SK-N-SH (cell line): ENCODE measurements around the gene PCCB.

Source experiments
- ELF1 ChIP-seq: IDR thresholded peaks from 2 replicates; pipeline ENCODE4 v1.4.0; 2012
- EP300 ChIP-seq, 2 experiments: IDR thresholded peaks; 2 replicates each; pipeline versions ENCODE4 v1.4.0 to v1.6.1; 2012; ENCODE audit warnings: borderline replicate concordance in 1 of 2, low read depth in 1 of 2, low read length in 1 of 2
- JUND ChIP-seq: IDR thresholded peaks from 2 replicates; pipeline ENCODE4 v1.4.0; 2012
- NFIC ChIP-seq: IDR thresholded peaks from 2 replicates; pipeline ENCODE4 v1.4.0; 2012; ENCODE audit warnings: borderline replicate concordance
- POLR2AphosphoS5 ChIP-seq: IDR thresholded peaks from 2 replicates; pipeline ENCODE4 v1.6.1; 2012; ENCODE audit warnings: low read depth, low read length
- RAD21 ChIP-seq: IDR thresholded peaks from 2 replicates; pipeline ENCODE4 v1.6.1; 2012; ENCODE audit warnings: mild to moderate bottlenecking, low read length
- RFX5 ChIP-seq: IDR thresholded peaks from 2 replicates; pipeline ENCODE4 v1.6.1; 2012; ENCODE audit warnings: mild to moderate bottlenecking, improper control_type of control experiment, low read length
- SIN3A ChIP-seq: IDR thresholded peaks from 2 replicates; pipeline ENCODE4 v1.6.1; 2012; ENCODE audit warnings: low read depth, mild to moderate bottlenecking, low read length, moderate library complexity, borderline replicate concordance
- YY1 ChIP-seq: IDR thresholded peaks from 2 replicates; pipeline ENCODE4 v1.4.0; 2012; ENCODE audit warnings: low read depth, mild to moderate bottlenecking
- TF ChIP-seq, protein P1 (sequence below): fragments of 200-600 bp; sonication (generic); IDR thresholded peaks from 2 replicates; pipeline ENCODE4 v1.6.1; 2017; ENCODE audit warnings: antibody characterized with exemption, mild to moderate bottlenecking, moderate library complexity
- TF ChIP-seq, protein P2 (sequence below): IDR thresholded peaks from 2 replicates; pipeline ENCODE4 v1.4.0; 2012; ENCODE audit warnings: low read depth, borderline replicate concordance

DNA sequence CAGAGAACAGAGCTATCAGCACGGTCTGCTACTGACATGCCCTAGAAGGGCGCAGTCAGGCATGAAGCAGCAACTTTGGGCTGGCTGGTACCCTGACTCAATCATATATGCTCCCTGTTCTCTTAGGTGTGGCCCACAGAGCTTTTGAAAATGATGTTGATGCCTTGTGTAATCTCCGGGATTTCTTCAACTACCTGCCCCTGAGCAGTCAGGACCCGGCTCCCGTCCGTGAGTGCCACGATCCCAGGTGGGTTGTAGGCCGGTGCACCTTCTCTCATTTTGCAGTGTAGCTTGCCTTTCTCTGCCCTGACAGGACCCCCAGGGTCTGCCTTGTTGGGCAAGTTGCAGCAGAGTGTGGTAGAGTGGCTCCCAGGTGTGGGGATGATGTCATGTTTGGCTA, 47.7 kb downstream of the PCCB start:
- TF ChIP-seq JUND (no peak), YY1 (no peak), RFX5 (no peak), POLR2AphosphoS5 (no peak), SIN3A (no peak), EP300 (IDR thresholded peaks at IDR 0.05; ENCODE audit: borderline replicate concordance in 1 of 2, low read depth in 1 of 2, low read length in 1 of 2) (no peak), NFIC (no peak), ELF1 (no peak), RAD21 (no peak)
- TF ChIP-seq, protein P1, sequence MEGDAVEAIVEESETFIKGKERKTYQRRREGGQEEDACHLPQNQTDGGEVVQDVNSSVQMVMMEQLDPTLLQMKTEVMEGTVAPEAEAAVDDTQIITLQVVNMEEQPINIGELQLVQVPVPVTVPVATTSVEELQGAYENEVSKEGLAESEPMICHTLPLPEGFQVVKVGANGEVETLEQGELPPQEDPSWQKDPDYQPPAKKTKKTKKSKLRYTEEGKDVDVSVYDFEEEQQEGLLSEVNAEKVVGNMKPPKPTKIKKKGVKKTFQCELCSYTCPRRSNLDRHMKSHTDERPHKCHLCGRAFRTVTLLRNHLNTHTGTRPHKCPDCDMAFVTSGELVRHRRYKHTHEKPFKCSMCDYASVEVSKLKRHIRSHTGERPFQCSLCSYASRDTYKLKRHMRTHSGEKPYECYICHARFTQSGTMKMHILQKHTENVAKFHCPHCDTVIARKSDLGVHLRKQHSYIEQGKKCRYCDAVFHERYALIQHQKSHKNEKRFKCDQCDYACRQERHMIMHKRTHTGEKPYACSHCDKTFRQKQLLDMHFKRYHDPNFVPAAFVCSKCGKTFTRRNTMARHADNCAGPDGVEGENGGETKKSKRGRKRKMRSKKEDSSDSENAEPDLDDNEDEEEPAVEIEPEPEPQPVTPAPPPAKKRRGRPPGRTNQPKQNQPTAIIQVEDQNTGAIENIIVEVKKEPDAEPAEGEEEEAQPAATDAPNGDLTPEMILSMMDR: no peak
- TF ChIP-seq, protein P2, sequence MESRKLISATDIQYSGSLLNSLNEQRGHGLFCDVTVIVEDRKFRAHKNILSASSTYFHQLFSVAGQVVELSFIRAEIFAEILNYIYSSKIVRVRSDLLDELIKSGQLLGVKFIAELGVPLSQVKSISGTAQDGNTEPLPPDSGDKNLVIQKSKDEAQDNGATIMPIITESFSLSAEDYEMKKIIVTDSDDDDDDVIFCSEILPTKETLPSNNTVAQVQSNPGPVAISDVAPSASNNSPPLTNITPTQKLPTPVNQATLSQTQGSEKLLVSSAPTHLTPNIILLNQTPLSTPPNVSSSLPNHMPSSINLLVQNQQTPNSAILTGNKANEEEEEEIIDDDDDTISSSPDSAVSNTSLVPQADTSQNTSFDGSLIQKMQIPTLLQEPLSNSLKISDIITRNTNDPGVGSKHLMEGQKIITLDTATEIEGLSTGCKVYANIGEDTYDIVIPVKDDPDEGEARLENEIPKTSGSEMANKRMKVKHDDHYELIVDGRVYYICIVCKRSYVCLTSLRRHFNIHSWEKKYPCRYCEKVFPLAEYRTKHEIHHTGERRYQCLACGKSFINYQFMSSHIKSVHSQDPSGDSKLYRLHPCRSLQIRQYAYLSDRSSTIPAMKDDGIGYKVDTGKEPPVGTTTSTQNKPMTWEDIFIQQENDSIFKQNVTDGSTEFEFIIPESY: no peak
